H1 (cell line): ENCODE results near the gene MAP4. TPM values are rescaled to one million over a fixed set of nuclear protein-coding genes. Genes with fewer than 3 reads are reported as not detected.

Source experiments
- CTCF ChIA-PET: fragments of 300-600 bp; sonication (Branson Sonifier 250); formaldehyde crosslinking; loops from one replicate; lab custom pipeline; 2021; ENCODE audit not compliant: partially characterized antibody; lab: Charles Lee
- POLR2A ChIA-PET: fragments of 300-600 bp; sonication (Branson Sonifier 250); formaldehyde crosslinking; loops from one replicate; lab custom pipeline; 2021; ENCODE audit warnings: inconsistent platforms; ENCODE audit not compliant: partially characterized antibody; lab: Charles Lee
- DNase-seq, 2 experiments: peaks; one replicate each; pipeline versions ENCODE4 v3.0.0 to v3.0.0-alpha.2; 2010 to 2022; ENCODE audit warnings: low spot score in 2 of 2, low read depth in 1 of 2, mixed read lengths in 1 of 2
- FAIRE-seq: peaks from 2 replicates; lab custom pipeline; 2011; peaks lifted over from hg19 to GRCh38; lab: Jason Lieb, UNC
- H2AFZ ChIP-seq: 2 replicates; pipeline ENCODE4 v1.8.1; 2012; ENCODE audit warnings: low read length, inconsistent platforms
- H2AK5ac ChIP-seq: 2 replicates; pipeline ENCODE4 v1.6.1; 2013; ENCODE audit warnings: low read depth, low read length
- H2BK120ac ChIP-seq: replicated peaks from 2 replicates; pipeline ENCODE3; 2013; ENCODE audit warnings: low read depth, low read length, inconsistent platforms
- H2BK12ac ChIP-seq: 2 replicates; pipeline ENCODE4 v1.6.1; 2013; ENCODE audit warnings: low read depth, low read length
- H2BK15ac ChIP-seq: 2 replicates; pipeline ENCODE4 v1.6.1; 2013; ENCODE audit warnings: low read length
- H2BK20ac ChIP-seq: 2 replicates; pipeline ENCODE4 v1.6.1; 2013; ENCODE audit warnings: low read length
- H2BK5ac ChIP-seq: 2 replicates; pipeline ENCODE4 v1.6.1; 2013; ENCODE audit warnings: low read depth, low read length
- H3K14ac ChIP-seq: 2 replicates; pipeline ENCODE4 v1.6.1; 2013; ENCODE audit warnings: inconsistent platforms; ENCODE audit not compliant: insufficient read length
- H3K18ac ChIP-seq: 2 replicates; pipeline ENCODE4 v1.6.1; 2013; ENCODE audit warnings: low read length; ENCODE audit errors: extremely low read depth
- H3K23ac ChIP-seq: 2 replicates; pipeline ENCODE4 v1.6.1; 2013; ENCODE audit warnings: inconsistent platforms; ENCODE audit not compliant: insufficient read length
- H3K23me2 ChIP-seq: 2 replicates; pipeline ENCODE4 v1.6.1; 2013; ENCODE audit warnings: low read depth, low read length
- H3K27ac ChIP-seq: 2 replicates; pipeline ENCODE4 v1.6.1; 2011; ENCODE audit warnings: low read depth, low read length, inconsistent platforms
- H3K27me3 ChIP-seq, 4 experiments: replicated peaks in 1 of 4; 1 replicate in 1 of 4; 2 replicates in 3 of 4; pipeline versions ENCODE4 v1.6.1 to v1.8.1; 2011 to 2013; ENCODE audit warnings: low read length in 3 of 4, mild to moderate bottlenecking in 3 of 4, inconsistent platforms in 2 of 4, mixed read lengths in 2 of 4, moderate library complexity in 1 of 4; ENCODE audit not compliant: control insufficient read depth in 3 of 4, insufficient read depth in 3 of 4; ENCODE audit errors: extremely low read depth in 1 of 4
- H3K36me3 ChIP-seq, 4 experiments: 2 replicates each; pipeline versions ENCODE4 v1.6.1 to v1.8.1; 2011 to 2013; ENCODE audit warnings: mild to moderate bottlenecking in 4 of 4, low read length in 3 of 4, moderate library complexity in 2 of 4, control low read depth in 1 of 4, inconsistent platforms in 1 of 4; ENCODE audit not compliant: insufficient read depth in 4 of 4, control insufficient read depth in 2 of 4
- H3K4ac ChIP-seq: replicated peaks from 2 replicates; pipeline ENCODE3; 2013; ENCODE audit warnings: low read length, low read depth, mixed read lengths, inconsistent platforms; ENCODE audit not compliant: insufficient read length
- H3K4me1 ChIP-seq, 4 experiments: replicated peaks in 1 of 4; 1 replicate in 1 of 4; 2 replicates in 3 of 4; pipeline versions ENCODE4 v1.6.1 to v1.8.1; 2011 to 2013; ENCODE audit warnings: low read length in 3 of 4, inconsistent platforms in 2 of 4, mixed read lengths in 1 of 4; ENCODE audit not compliant: insufficient read depth in 4 of 4, control insufficient read depth in 3 of 4
- H3K4me2 ChIP-seq, 2 experiments: 2 replicates each; pipeline versions ENCODE4 v1.6.1 to v1.8.1; 2011 to 2013; ENCODE audit warnings: low read depth in 2 of 2, low read length in 2 of 2, control low read depth in 1 of 2, inconsistent platforms in 1 of 2, mild to moderate bottlenecking in 1 of 2; ENCODE audit not compliant: insufficient read depth in 1 of 2
- H3K4me3 ChIP-seq, 4 experiments: fragments of 200-600, 300-600 bp in 1 of 4; sonication (generic), shearing (Covaris generic), sonication (Bioruptor Twin) in 1 of 4; 2 replicates each; pipeline versions ENCODE4 v1.5.1 to v1.8.1; 2011 to 2016; ENCODE audit warnings: low read length in 4 of 4, low read depth in 3 of 4, control low read depth in 2 of 4, inconsistent platforms in 2 of 4, mild to moderate bottlenecking in 2 of 4, mixed read lengths in 1 of 4, moderate library complexity in 1 of 4; ENCODE audit not compliant: insufficient read depth in 2 of 4; ENCODE audit errors: extremely low read depth in 1 of 4
- H3K56ac ChIP-seq: replicated peaks from 2 replicates; pipeline ENCODE3; 2013; ENCODE audit warnings: low read depth, mild to moderate bottlenecking, mixed read lengths, low read length, inconsistent platforms; ENCODE audit not compliant: insufficient read length
- H3K79me1 ChIP-seq: 2 replicates; pipeline ENCODE4 v1.6.1; 2013; ENCODE audit warnings: low read depth, low read length, control low read depth
- H3K79me2 ChIP-seq, 2 experiments: 2 replicates each; pipeline versions ENCODE4 v1.6.1 to v1.8.1; 2012 to 2013; ENCODE audit warnings: low read length in 2 of 2, mild to moderate bottlenecking in 2 of 2, inconsistent platforms in 1 of 2; ENCODE audit not compliant: insufficient read depth in 2 of 2, control insufficient read depth in 1 of 2
- H3K9ac ChIP-seq, 4 experiments: replicated peaks in 1 of 4; 1 replicate in 1 of 4; 2 replicates in 3 of 4; pipeline versions ENCODE4 v1.6.1 to v1.8.1; 2011 to 2013; ENCODE audit warnings: low read depth in 3 of 4, low read length in 3 of 4, control low read depth in 2 of 4, mild to moderate bottlenecking in 2 of 4, moderate library complexity in 2 of 4, inconsistent platforms in 1 of 4; ENCODE audit errors: extremely low read depth in 1 of 4
- H3K9me3 ChIP-seq, 2 experiments: 2 replicates each; pipeline versions ENCODE4 v1.6.1 to v1.8.1; 2012 to 2013; ENCODE audit warnings: mild to moderate bottlenecking in 2 of 2, moderate library complexity in 2 of 2, control low read depth in 1 of 2, inconsistent platforms in 1 of 2, low read depth in 1 of 2, low read length in 1 of 2, mixed read lengths in 1 of 2; ENCODE audit not compliant: insufficient read depth in 2 of 2
- H4K20me1 ChIP-seq, 2 experiments: replicated peaks in 1 of 2; 2 replicates each; pipeline versions ENCODE3 to v1.8.1; 2011 to 2013; ENCODE audit warnings: inconsistent platforms in 2 of 2, low read length in 2 of 2, mild to moderate bottlenecking in 1 of 2; ENCODE audit not compliant: insufficient read depth in 2 of 2, control insufficient read depth in 1 of 2
- H4K5ac ChIP-seq: 2 replicates; pipeline ENCODE4 v1.6.1; 2013; ENCODE audit warnings: low read length, low read depth, mixed read lengths, inconsistent platforms; ENCODE audit not compliant: insufficient read length
- H4K8ac ChIP-seq: 2 replicates; pipeline ENCODE4 v1.8.0; 2013; ENCODE audit warnings: mild to moderate bottlenecking, moderate library complexity, low read length, inconsistent platforms; ENCODE audit not compliant: insufficient read depth; ENCODE audit errors: extremely low read depth
- H4K91ac ChIP-seq: replicated peaks from 2 replicates; pipeline ENCODE3; 2013; ENCODE audit warnings: low read length, mixed read lengths, inconsistent platforms; ENCODE audit not compliant: insufficient read length
- EZH2 ChIP-seq: fragments of 200-600 bp; sonication (generic); IDR thresholded peaks from 2 replicates; pipeline ENCODE4 v1.7.1; 2012; ENCODE audit warnings: low read depth, mild to moderate bottlenecking, moderate library complexity, low read length, inconsistent platforms; ENCODE audit not compliant: severe bottlenecking
- HDAC2 ChIP-seq, 2 experiments: fragments of 300-600 bp in 1 of 2; sonication (generic) in 1 of 2; IDR thresholded peaks; 2 replicates each; pipeline ENCODE4 v1.6.1; 2011 to 2012; ENCODE audit warnings: low read depth in 2 of 2, low read length in 2 of 2, mild to moderate bottlenecking in 2 of 2, moderate library complexity in 2 of 2, borderline replicate concordance in 1 of 2, inconsistent platforms in 1 of 2
- KDM1A ChIP-seq: fragments of 200-600, 300-600 bp; sonication (generic); IDR thresholded peaks from 2 replicates; pipeline ENCODE4 v1.7.1; 2016; ENCODE audit warnings: mild to moderate bottlenecking, low read length, borderline replicate concordance
- PHF8 ChIP-seq: fragments of 200-600 bp; sonication (generic); conservative IDR thresholded peaks from 2 replicates; pipeline ENCODE4 v1.7.1; 2012; ENCODE audit warnings: low read depth, mild to moderate bottlenecking, inconsistent platforms, low read length, moderate library complexity
- POLR2AphosphoS5 ChIP-seq: IDR thresholded peaks from 2 replicates; pipeline ENCODE4 v1.6.1; 2011; ENCODE audit warnings: low read depth, low read length
- RFX5 ChIP-seq: IDR thresholded peaks from 2 replicates; pipeline ENCODE4 v1.6.1; 2011; ENCODE audit warnings: low read depth, low read length, improper control_type of control experiment, borderline replicate concordance
- SP1 ChIP-seq: IDR thresholded peaks from 2 replicates; pipeline ENCODE4 v1.6.1; 2011; ENCODE audit warnings: low read depth, low read length
- TAF7 ChIP-seq: optimal IDR thresholded peaks from 2 replicates; pipeline ENCODE3; 2011; ENCODE audit warnings: low read depth, mild to moderate bottlenecking, inconsistent platforms, low read length, moderate library complexity, borderline replicate concordance
- WGBS, 2 experiments: shearing (Covaris generic) in 1 of 2; methylation state at CpG; one replicate each; pipeline versions ENCODE4 v1.1.6 to v1.1.7; 2013 to 2015; ENCODE audit warnings: low lambda C conversion rate in 2 of 2, mixed read lengths in 2 of 2, inconsistent platforms in 1 of 2, low coverage in 1 of 2, missing lambda C conversion rate in 1 of 2; ENCODE audit not compliant: insufficient replicate concordance in 2 of 2, insufficient coverage in 1 of 2, insufficient read length in 1 of 2; ENCODE audit errors: extremely low coverage in 1 of 2, missing lambda C conversion rate in 1 of 2; 5-methylcytosine and 5-hydroxymethylcytosine counted together
- polyA plus RNA-seq, 7 experiments: library from polyadenylated mRNA; depleted of rRNA in 3 of 7; stranded (reverse) in 5 of 7; unstranded in 2 of 7; fragments of >200 nt in 5 of 7; fragments of 200-250 nt in 2 of 7; gene quantifications; 1 replicate in 5 of 7; 2 replicates in 1 of 7; 4 replicates in 1 of 7; pipeline versions ENCODE4 v1.2.1 to v1.2.3, GENCODE V29; 2011 to 2013; ENCODE audit warnings: missing spikeins in 2 of 7, mixed read lengths in 2 of 7
- total RNA-seq: library from RNA; stranded (reverse); fragmentation: NEBNext Ultra II Directional; extraction: Animal tissue kit (Norgen Biotek cat#: 25700); gene quantifications from 2 replicates; pipeline ENCODE4 v1.2.1, GENCODE V29; 2021
- TF ChIP-seq, protein P1 (sequence below): IDR thresholded peaks from 2 replicates; pipeline ENCODE4 v1.6.1; 2012; ENCODE audit warnings: inconsistent platforms

MAP4 gene
- total and polyA plus RNA-seq, 2 of the 8 experiments (the other 6 are each of a cell fraction or from before 2014, with no cell fraction given): 67.0 to 179 TPM

DNA sequence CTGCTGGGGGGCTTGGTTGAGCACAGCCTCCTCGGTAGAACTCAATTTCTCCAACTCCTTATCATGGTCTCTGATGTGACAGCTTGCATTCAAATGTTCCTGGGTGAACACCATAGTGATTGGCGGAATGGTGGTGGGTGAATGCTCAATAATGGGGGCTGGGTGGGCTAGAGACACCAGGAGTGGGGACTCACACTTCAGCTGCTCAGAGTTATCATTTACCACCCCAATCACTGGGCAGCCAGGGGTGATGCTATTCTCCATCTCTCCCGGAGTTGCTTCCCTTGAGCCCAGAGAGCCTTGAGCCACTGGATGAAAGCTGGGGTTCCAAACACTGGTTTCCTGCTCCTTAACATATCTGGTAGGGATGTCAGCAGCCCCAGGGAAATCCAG, 124.6 kb downstream of the MAP4 start:
- POLR2A ChIA-PET: interaction anchor here (0.8 to 1.7 kb wide), 4 partner anchors 16 to 98 kb away, joined by 3 to 8 read pairs (median 4); no protein-coding TSS in a partner anchor
- Histone ChIP-seq H2BK15ac (no peak overlapping the region), H3K14ac (no peak overlapping the region), H3K36me3 (peaks cover 0 to 3% (median 1%) of the 10 kb centered on the region in 4 experiments; a peak in 3 of 8 replicates), H3K27me3 (no peaks in the 10 kb centered on the region), H2BK120ac (no peak overlapping the region), H3K27ac (no peak overlapping the region), H3K4ac (no peak overlapping the region), H3K79me2 (peaks cover 0 to under 1% of the 10 kb centered on the region in 2 experiments; a peak in 1 of 4 replicates), H2AK5ac (no peak overlapping the region), H3K18ac (no peak overlapping the region), H3K79me1 (no peaks in the 10 kb centered on the region), H3K56ac (no peak overlapping the region), H3K23me2 (no peaks in the 10 kb centered on the region), H3K4me2 (no peak overlapping the region; a peak in 1 of 4 replicates), H3K23ac (no peak overlapping the region), H4K8ac (no peak overlapping the region), H2BK12ac (no peak overlapping the region), H3K9me3 (no peaks in the 10 kb centered on the region), H4K91ac (no peak overlapping the region), H3K4me3 (no peak overlapping the region), H4K5ac (no peak overlapping the region), H3K4me1 (peaks cover 0 to 23% (median 17%) of the 10 kb centered on the region in 4 experiments; a peak in 6 of 7 replicates), H3K9ac (no peak overlapping the region), H2AFZ (no peak overlapping the region), H2BK20ac (no peak overlapping the region), H4K20me1 (no peaks in the 10 kb centered on the region), H2BK5ac (no peak overlapping the region)
- FAIRE-seq: no peak
- WGBS, 2 experiments: 90% methylated on average over 3 of the region's 3 CpGs; no CpG with 5 or more reads in 1 of the 2 experiments
- CTCF ChIA-PET: interaction anchor here (0.7 to 4.8 kb wide), 12 partner anchors 10 to 266 kb away, joined by 3 to 21 read pairs (median 4); no protein-coding TSS in a partner anchor
- DNase-seq: no peak
- no peak for TF ChIP-seq TAF7
- no peak for TF ChIP-seq HDAC2 (IDR thresholded peaks at IDR 0.05; ENCODE audit: borderline replicate concordance in 1 of 2, low read depth in 2 of 2, low read length in 2 of 2)
- no peak for TF ChIP-seq RFX5
- TF ChIP-seq SP1: no peak
- no peak for TF ChIP-seq POLR2AphosphoS5
- TF ChIP-seq PHF8: no peak
- TF ChIP-seq KDM1A: no peak
- TF ChIP-seq EZH2: no peak
- TF ChIP-seq, protein P1, sequence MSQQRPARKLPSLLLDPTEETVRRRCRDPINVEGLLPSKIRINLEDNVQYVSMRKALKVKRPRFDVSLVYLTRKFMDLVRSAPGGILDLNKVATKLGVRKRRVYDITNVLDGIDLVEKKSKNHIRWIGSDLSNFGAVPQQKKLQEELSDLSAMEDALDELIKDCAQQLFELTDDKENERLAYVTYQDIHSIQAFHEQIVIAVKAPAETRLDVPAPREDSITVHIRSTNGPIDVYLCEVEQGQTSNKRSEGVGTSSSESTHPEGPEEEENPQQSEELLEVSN: no peak
